ENCODE measurements around the gene SPOCD1. TPM values are rescaled to one million over a fixed set of nuclear protein-coding genes. Genes with fewer than 3 reads are reported as not detected.

Gene SPOCD1
- not detected for total RNA-seq

GRCh38 chr1:31815752-31816500, at the start of gene SPOCD1:
TSS of gene SPOCD1 (minus strand) at chr1:31816022. CDS start at chr1:31815333, 689 bp downstream.
- peak; percentile 64 for DNase-seq

GRCh38 chr1:31862071-31862470, 46.2 kb upstream of the SPOCD1 start:
- no peak for DNase-seq

GRCh38 chr1:31861346-31861745, 45.5 kb upstream of the SPOCD1 start:
- DNase-seq = no peak

GRCh38 chr1:31860581-31860980, 44.8 kb upstream of the SPOCD1 start:
- DNase-seq = no peak

- no peak for DNase-seq
Observed at GRCh38 chr1:31859719-31860118, 43.9 kb upstream of the SPOCD1 start.

- DNase-seq = no peak
Observed at GRCh38 chr1:31859044-31859443, 43.2 kb upstream of the SPOCD1 start.

GRCh38 chr1:31857863-31858262, 42.0 kb upstream of the SPOCD1 start:
- DNase-seq = no peak

GRCh38 chr1:31856140-31856539, 40.3 kb upstream of the SPOCD1 start:
- no peak for DNase-seq

- DNase-seq = no peak
Observed at GRCh38 chr1:31855038-31855845, 39.4 kb upstream of the SPOCD1 start.

- DNase-seq = no peak
Observed at GRCh38 chr1:31849653-31850052, 33.8 kb upstream of the SPOCD1 start.

- DNase-seq = peak; percentile 22
Observed at GRCh38 chr1:31848381-31848897, 32.6 kb upstream of the SPOCD1 start.

- DNase-seq = no peak
Observed at GRCh38 chr1:31846484-31846883, 30.7 kb upstream of the SPOCD1 start.

GRCh38 chr1:31843506-31843905, 27.7 kb upstream of the SPOCD1 start:
- no peak for DNase-seq

GRCh38 chr1:31839662-31840343, 24.0 kb upstream of the SPOCD1 start:
- DNase-seq = no peak

- DNase-seq = no peak
Observed at GRCh38 chr1:31837451-31838158, 21.8 kb upstream of the SPOCD1 start.

GRCh38 chr1:31836638-31837037, 20.8 kb upstream of the SPOCD1 start:
- no peak for DNase-seq

- DNase-seq = no peak
Observed at GRCh38 chr1:31835415-31835814, 19.6 kb upstream of the SPOCD1 start.

- DNase-seq = no peak
Observed at GRCh38 chr1:31834501-31834900, 18.7 kb upstream of the SPOCD1 start.

GRCh38 chr1:31831397-31832378, 15.9 kb upstream of the SPOCD1 start:
- DNase-seq = no peak

- DNase-seq = no peak
Observed at GRCh38 chr1:31830511-31830910, 14.7 kb upstream of the SPOCD1 start.

- no peak for DNase-seq
Observed at GRCh38 chr1:31830065-31830464, 14.2 kb upstream of the SPOCD1 start.

All from effector CD4-positive, alpha-beta T cell (primary cell).